ENCODE measurements around the gene MAP1A. TPM values are rescaled to one million over a fixed set of nuclear protein-coding genes. Genes with fewer than 3 reads are reported as not detected.

MAP1A gene
- total and polyA plus RNA-seq, 2 of the 13 experiments (the other 11 are each of a cell fraction or from before 2014, with no cell fraction given), result 0.01 to 0.07 TPM

- Histone ChIP-seq H3K27ac (ENCODE audit: extremely low read length, insufficient read depth, low read length) (no peak overlapping the region), H3K36me3 (replicated peaks in 1 of 2; ENCODE audit: control insufficient read depth in 1 of 2, insufficient read depth in 2 of 2, low read length in 2 of 2) (no peaks in the 10 kb centered on the region), H4K20me1 (ENCODE audit: insufficient read depth, low read length) (no peaks in the 10 kb centered on the region), H3K27me3 (ENCODE audit: control insufficient read depth in 1 of 2, insufficient read depth in 2 of 2, low read length in 2 of 2) (peaks cover 4 to 38% of the 10 kb centered on the region in 2 experiments; a peak in 4 of 5 replicates), H3K4me2 (ENCODE audit: low read depth, low read length) (no peak overlapping the region), H2AFZ (ENCODE audit: low read length) (no peak overlapping the region), H3K79me2 (ENCODE audit: insufficient read depth, low read length) (no peaks in the 10 kb centered on the region), H3K4me1 (ENCODE audit: insufficient read depth, low read length) (no peaks in the 10 kb centered on the region), H3K9me3 (ENCODE audit: low read length) (no peaks in the 10 kb centered on the region), H3K4me3 (replicated peaks in 1 of 3; ENCODE audit: insufficient read depth in 1 of 3, low read depth in 2 of 3, low read length in 3 of 3) (no peak overlapping the region), H3K9ac (ENCODE audit: insufficient read depth, low read depth, low read length) (no peak overlapping the region)
- FAIRE-seq, result no peak
- WGBS (ENCODE audit: low lambda C conversion rate), result 33% methylated on average over 3 of the region's 9 CpGs
- no TSS peak for BruUV-seq (replicated peaks)
- ChIA-PET POLR2A (no interaction called here), CTCF (ENCODE audit: low intra/inter-chr PET ratio, low total read pairs) (no interaction called here)
- no peak for DNase-seq (ENCODE audit: low spot score)
- in situ Hi-C loops (cut with HindIII; ENCODE audit: extremely low pct_ligation_motif_present, low pct_unique_long_range_greater_than_20kb) (no loop called here), intact Hi-C loops (cut with micrococcal nuclease; ENCODE audit: unreplicated experiment) (no loop called here)
- ATAC-seq, result 0 out of 3 replicates have a peak, but pooled peaks have one; percentile 12
- TF ChIP-seq ZSCAN9 (CRISPR knock-in tag; IDR thresholded peaks at IDR 0.05; ENCODE audit: borderline replicate concordance) (no peak), ZNF746 (CRISPR knock-in tag; IDR thresholded peaks at IDR 0.05) (no peak), ZNF678 (CRISPR knock-in tag; IDR thresholded peaks at IDR 0.05) (no peak), CCAR2 (optimal IDR thresholded peaks at IDR 0.05; ENCODE audit: low read depth, low read length) (no peak), PHF21A (CRISPR knock-in tag; IDR thresholded peaks at IDR 0.05) (no peak), PAXIP1 (CRISPR knock-in tag; conservative IDR thresholded peaks at IDR 0.05) (no peak), EZH2 (conservative IDR thresholded peaks at IDR 0.05; ENCODE audit: low read depth, low read length) (no peak), POGZ (CRISPR knock-in tag; IDR thresholded peaks at IDR 0.05) (no peak), MXD1 (CRISPR knock-in tag; IDR thresholded peaks at IDR 0.05) (no peak), HNRNPUL1 (IDR thresholded peaks at IDR 0.05; ENCODE audit: low read depth, low read length) (no peak), AKNA (CRISPR knock-in tag; IDR thresholded peaks at IDR 0.05; ENCODE audit: borderline replicate concordance) (no peak)
These were observed 9.8 kb downstream of the MAP1A start for GRCh38 chr15:43527016-43527801.

Measured in HepG2 (cell line).